ENCODE results near the gene ASPSCR1. TPM values are rescaled to one million over a fixed set of nuclear protein-coding genes. Genes with fewer than 3 reads are reported as not detected.
"Not testable (repeated sequence)": the region's sequence is repeated elsewhere in the genome, so short reads cannot be mapped to it uniquely, and the experiment has no call there.

Gene ASPSCR1
- total RNA-seq, 2 donors from 2014 or later = 14.1 to 18.8 TPM

- DNase-seq (ENCODE audit: low spot score) = no peak
- TF ChIP-seq CTCF (IDR thresholded peaks at IDR 0.05) = no peak
- Histone ChIP-seq H3K36me3 (no peaks in the 10 kb centered on the region), H3K4me1 (no peaks in the 10 kb centered on the region), H3K27ac (no peak overlapping the region), H3K27me3 (no peaks in the 10 kb centered on the region), H3K9me3 (no peaks in the 10 kb centered on the region), H3K4me3 (no peak overlapping the region)
Measured at GRCh38 chr17:81948635-81949378, 28.6 kb upstream of the ASPSCR1 start.

GRCh38 chr17:81950501-81950900 lies 26.9 kb upstream of the ASPSCR1 start:
- no peaks in the 10 kb centered on the region for H3K9me3 ChIP-seq
- DNase-seq (ENCODE audit: low spot score) = no peak
- no peak overlapping the region for H3K4me3 ChIP-seq
- no peaks in the 10 kb centered on the region for H3K36me3 ChIP-seq
- H3K4me1 ChIP-seq = no peaks in the 10 kb centered on the region
- H3K27me3 ChIP-seq = no peaks in the 10 kb centered on the region
- no peak for TF ChIP-seq CTCF (IDR thresholded peaks at IDR 0.05)
- no peak overlapping the region for H3K27ac ChIP-seq

GRCh38 chr17:81951785-81952684 lies 25.4 kb upstream of the ASPSCR1 start:
- no peak for DNase-seq (ENCODE audit: low spot score)
- no peaks in the 10 kb centered on the region for H3K36me3 ChIP-seq
- no peak overlapping the region for H3K4me3 ChIP-seq
- H3K9me3 ChIP-seq = no peaks in the 10 kb centered on the region
- no peaks in the 10 kb centered on the region for H3K4me1 ChIP-seq
- H3K27me3 ChIP-seq = no peaks in the 10 kb centered on the region
- H3K27ac ChIP-seq = no peak overlapping the region
- TF ChIP-seq CTCF (IDR thresholded peaks at IDR 0.05) = no peak

- TF ChIP-seq CTCF (IDR thresholded peaks at IDR 0.05) = no peak
- Histone ChIP-seq H3K27ac (no peak overlapping the region), H3K36me3 (no peaks in the 10 kb centered on the region), H3K9me3 (no peaks in the 10 kb centered on the region), H3K4me1 (no peaks in the 10 kb centered on the region), H3K4me3 (no peak overlapping the region), H3K27me3 (no peaks in the 10 kb centered on the region)
- DNase-seq (ENCODE audit: low spot score) = no peak
Measured at GRCh38 chr17:81952792-81953228, 24.6 kb upstream of the ASPSCR1 start.

- not testable (repeated sequence) for H3K4me3 ChIP-seq; H3K27ac ChIP-seq; DNase-seq (ENCODE audit: low spot score); H3K36me3 ChIP-seq; H3K4me1 ChIP-seq; H3K27me3 ChIP-seq; H3K9me3 ChIP-seq
Measured at GRCh38 chr17:81953443-81953842, 24.0 kb upstream of the ASPSCR1 start.
